ENCODE measurements around the gene TMEM217.
"Not testable (repeated sequence)": the region's sequence is repeated elsewhere in the genome, so short reads cannot be mapped to it uniquely, and the experiment has no call there.

The TMEM217 gene

GRCh38 chr6:37303091-37303660, 45.2 kb upstream of the TMEM217 start:
- POLR2A ChIA-PET (ENCODE audit: low non-redundant PET), result interaction anchor here (0.5 kb wide), 1 partner anchor 18 kb away, joined by 3 read pairs; no protein-coding TSS in a partner anchor
- no peak for DNase-seq (ENCODE audit: low spot score)
- no peak overlapping the region for H3K27ac ChIP-seq
- CTCF ChIA-PET, result interaction anchor here (0.5 to 3.8 kb wide), 7 partner anchors 9 to 530 kb away, joined by 3 to 17 read pairs (median 3); no protein-coding TSS in a partner anchor
- TF ChIP-seq, protein P1, sequence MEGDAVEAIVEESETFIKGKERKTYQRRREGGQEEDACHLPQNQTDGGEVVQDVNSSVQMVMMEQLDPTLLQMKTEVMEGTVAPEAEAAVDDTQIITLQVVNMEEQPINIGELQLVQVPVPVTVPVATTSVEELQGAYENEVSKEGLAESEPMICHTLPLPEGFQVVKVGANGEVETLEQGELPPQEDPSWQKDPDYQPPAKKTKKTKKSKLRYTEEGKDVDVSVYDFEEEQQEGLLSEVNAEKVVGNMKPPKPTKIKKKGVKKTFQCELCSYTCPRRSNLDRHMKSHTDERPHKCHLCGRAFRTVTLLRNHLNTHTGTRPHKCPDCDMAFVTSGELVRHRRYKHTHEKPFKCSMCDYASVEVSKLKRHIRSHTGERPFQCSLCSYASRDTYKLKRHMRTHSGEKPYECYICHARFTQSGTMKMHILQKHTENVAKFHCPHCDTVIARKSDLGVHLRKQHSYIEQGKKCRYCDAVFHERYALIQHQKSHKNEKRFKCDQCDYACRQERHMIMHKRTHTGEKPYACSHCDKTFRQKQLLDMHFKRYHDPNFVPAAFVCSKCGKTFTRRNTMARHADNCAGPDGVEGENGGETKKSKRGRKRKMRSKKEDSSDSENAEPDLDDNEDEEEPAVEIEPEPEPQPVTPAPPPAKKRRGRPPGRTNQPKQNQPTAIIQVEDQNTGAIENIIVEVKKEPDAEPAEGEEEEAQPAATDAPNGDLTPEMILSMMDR (conservative IDR thresholded peaks at IDR 0.05; ENCODE audit: low read depth), result no peak

GRCh38 chr6:37302086-37302686, 44.2 kb upstream of the TMEM217 start:
- CTCF ChIA-PET, result interaction anchor here (0.5 to 1.1 kb wide), 2 partner anchors 9 to 48 kb away, joined by 3 to 7 read pairs; no protein-coding TSS in a partner anchor
- no peak overlapping the region for H3K27ac ChIP-seq
- no peak for DNase-seq (ENCODE audit: low spot score)
- TF ChIP-seq, protein P1 (conservative IDR thresholded peaks at IDR 0.05; ENCODE audit: low read depth), result no peak
- POLR2A ChIA-PET (ENCODE audit: low non-redundant PET), result no interaction called here

GRCh38 chr6:37299990-37300389, 42.0 kb upstream of the TMEM217 start:
- TF ChIP-seq, protein P1 (conservative IDR thresholded peaks at IDR 0.05; ENCODE audit: low read depth), result no peak
- POLR2A ChIA-PET (ENCODE audit: low non-redundant PET), result no interaction called here
- CTCF ChIA-PET, result interaction anchor here (0.9 to 1.1 kb wide), 3 partner anchors 10 to 15 kb away, joined by 4 to 5 read pairs (median 4); no protein-coding TSS in a partner anchor
- H3K27ac ChIP-seq, result no peak overlapping the region
- no peak for DNase-seq (ENCODE audit: low spot score)

DNA sequence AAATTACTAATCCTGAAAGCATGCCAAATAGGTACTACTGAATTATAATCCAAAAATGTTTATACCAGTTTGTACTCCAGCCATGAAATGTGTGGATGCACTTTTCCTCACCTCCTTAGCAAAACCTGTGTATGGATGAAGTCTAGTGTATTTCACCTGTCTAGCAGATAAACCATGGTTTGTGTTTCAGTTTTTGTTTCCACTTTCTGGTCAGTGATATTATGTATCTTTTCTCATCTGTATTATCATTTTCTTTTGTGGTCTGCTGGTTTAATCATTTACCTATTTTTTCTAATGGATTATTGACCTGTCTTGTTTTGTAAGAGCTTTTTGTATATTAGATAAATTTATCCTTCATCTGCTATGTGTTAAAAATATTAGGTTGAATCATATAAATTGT, 41.0 kb upstream of the TMEM217 start:
- H3K27ac ChIP-seq, result no peak overlapping the region
- CTCF ChIA-PET, result interaction anchor here (0.7 to 1.1 kb wide), 2 partner anchors 16 to 22 kb away, joined by 3 to 5 read pairs; no protein-coding TSS in a partner anchor
- TF ChIP-seq, protein P1 (conservative IDR thresholded peaks at IDR 0.05; ENCODE audit: low read depth), result no peak
- DNase-seq (ENCODE audit: low spot score), result no peak
- POLR2A ChIA-PET (ENCODE audit: low non-redundant PET), result no interaction called here

DNA sequence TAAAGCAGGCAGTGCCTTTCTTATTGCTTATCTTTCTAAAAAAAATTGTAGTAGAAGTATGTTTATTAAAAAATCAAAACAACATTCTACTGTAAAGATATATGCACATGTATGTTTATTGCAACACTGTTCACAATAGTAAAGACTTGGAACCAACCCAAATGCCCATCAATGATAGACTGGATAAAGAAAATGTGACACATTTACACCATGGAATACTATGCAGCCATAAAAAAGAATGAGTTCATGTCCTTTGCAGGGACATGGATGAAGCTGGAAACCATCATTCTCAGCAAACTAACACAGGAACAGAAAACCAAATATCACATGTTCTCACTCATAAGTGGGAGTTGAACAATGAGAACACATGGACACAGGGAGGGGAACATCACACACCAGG, 39.7 kb upstream of the TMEM217 start:
- CTCF ChIA-PET; POLR2A ChIA-PET (ENCODE audit: low non-redundant PET); DNase-seq (ENCODE audit: low spot score): not testable (repeated sequence)

DNA sequence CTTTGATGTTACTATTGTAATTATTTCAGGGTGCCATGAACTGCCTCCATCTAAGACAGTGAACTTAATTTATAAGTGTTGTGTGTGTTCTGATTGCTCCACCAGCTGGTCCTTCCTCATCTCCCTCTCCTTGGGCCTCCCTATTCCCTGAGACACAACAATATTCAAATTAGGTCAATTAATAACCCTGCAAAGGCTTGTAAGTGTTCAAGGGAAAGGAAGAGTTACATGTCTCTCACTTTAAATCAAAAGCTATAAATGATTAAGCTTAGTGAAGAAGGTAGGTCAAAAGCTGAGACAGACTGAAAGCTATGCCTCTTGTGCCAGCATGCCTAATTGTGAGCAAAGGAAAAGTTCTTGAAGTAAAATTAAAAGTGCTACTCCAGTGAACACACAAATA, 35.5 kb upstream of the TMEM217 start:
- ChIA-PET CTCF (interaction anchor here (1.2 kb wide), 1 partner anchor 11 kb away, joined by 3 read pairs; no protein-coding TSS in a partner anchor), POLR2A (ENCODE audit: low non-redundant PET) (no interaction called here)
- H3K27ac ChIP-seq, result no peak overlapping the region
- TF ChIP-seq, protein P1 (conservative IDR thresholded peaks at IDR 0.05; ENCODE audit: low read depth), result no peak
- DNase-seq (ENCODE audit: low spot score), result no peak

More for the DNA sequence above, 39.7 kb upstream of the TMEM217 start:
- not testable (repeated sequence) for H3K27ac ChIP-seq

- DNase-seq (ENCODE audit: low spot score), result no peak
- CTCF ChIA-PET, result interaction anchor here (1.0 to 1.2 kb wide), 2 partner anchors 10 to 14 kb away, joined by 3 to 4 read pairs; no protein-coding TSS in a partner anchor
- POLR2A ChIA-PET (ENCODE audit: low non-redundant PET), result no interaction called here
- no peak overlapping the region for H3K27ac ChIP-seq
- TF ChIP-seq, protein P1 (conservative IDR thresholded peaks at IDR 0.05; ENCODE audit: low read depth), result no peak
Measured at GRCh38 chr6:37289931-37290330, 32.0 kb upstream of the TMEM217 start.

Measured in RWPE1 (cell line).